GM13976 (cell line): Measurements from ENCODE around the gene TBL3.

Experiments
- DNase-seq: peaks from one replicate; pipeline ENCODE4 v3.0.0; 2012; ENCODE audit warnings: low spot score
- CTCF ChIP-seq: IDR thresholded peaks from 2 replicates; pipeline ENCODE4 v1.5.1; 2012; ENCODE audit warnings: borderline replicate concordance, mild to moderate bottlenecking; ENCODE audit not compliant: insufficient read depth; ENCODE audit errors: extremely low read depth, missing control alignments, control extremely low read depth
- in situ Hi-C: fragments of 300-500 bp; cut with MboI; formaldehyde crosslinking; loops from one replicate; pipeline ENCODE4 v1.12.0; 2022; ENCODE audit warnings: low sequenced_read_pairs, mixed read lengths, inconsistent platforms; ENCODE audit not compliant: unreplicated experiment

Gene TBL3

GRCh38 chr16:2013527-2013926 is 41.7 kb downstream of the TBL3 start:
- no peak for DNase-seq
- in situ Hi-C loops = loop anchor here (5.0 to 25.0 kb wide), 2 partner anchors 124 to 474 kb away; partner anchors contain the start of genes PKD1 and TBC1D24
- TF ChIP-seq CTCF = no peak

GRCh38 chr16:2015117-2015946 is 43.5 kb downstream of the TBL3 start:
- in situ Hi-C loops = loop anchor here (25.0 kb wide), 1 partner anchor 472 kb away; the partner anchor contains the start of gene TBC1D24
- no peak for TF ChIP-seq CTCF
- DNase-seq = no peak

- in situ Hi-C loops = loop anchor here (25.0 kb wide), 1 partner anchor 471 kb away; the partner anchor contains the start of gene TBC1D24
- DNase-seq = no peak
- no peak for TF ChIP-seq CTCF
Measured at GRCh38 chr16:2015947-2016208, 44.0 kb downstream of the TBL3 start.

- peak; percentile 18 for TF ChIP-seq CTCF
- no peak for DNase-seq
- in situ Hi-C loops = loop anchor here (25.0 kb wide), 1 partner anchor 471 kb away; the partner anchor contains the start of gene TBC1D24
Measured at GRCh38 chr16:2016407-2016922, 44.6 kb downstream of the TBL3 start.

GRCh38 chr16:2019518-2019920 is 47.7 kb downstream of the TBL3 start, which contains the start of gene NPW:
NPW (plus strand) TSS chr16:2019785.
- in situ Hi-C loops = loop anchor here (25.0 kb wide), 1 partner anchor 468 kb away; the partner anchor contains the start of gene TBC1D24
- TF ChIP-seq CTCF = no peak
- no peak for DNase-seq

- in situ Hi-C loops = loop anchor here (25.0 kb wide), 1 partner anchor 467 kb away; the partner anchor contains the start of gene TBC1D24
- TF ChIP-seq CTCF = no peak
- no peak for DNase-seq
Measured at GRCh38 chr16:2019921-2020831, 48.3 kb downstream of the TBL3 start.
